Ishikawa (cell line): ENCODE data around the gene GREB1L.

Experiments
- CEBPB ChIP-seq: IDR thresholded peaks from 2 replicates; pipeline ENCODE4 v1.6.1; 2012
- CREB1 ChIP-seq: IDR thresholded peaks from 2 replicates; pipeline ENCODE4 v1.6.1; 2012; ENCODE audit warnings: low read depth
- EGR1 ChIP-seq: IDR thresholded peaks from 2 replicates; pipeline ENCODE4 v1.6.1; 2012
- EP300 ChIP-seq: IDR thresholded peaks from 2 replicates; pipeline ENCODE4 v1.6.1; 2012; ENCODE audit warnings: borderline replicate concordance
- FOXM1 ChIP-seq: IDR thresholded peaks from 2 replicates; pipeline ENCODE4 v1.6.1; 2012; ENCODE audit warnings: low read depth, borderline replicate concordance
- MAX ChIP-seq: IDR thresholded peaks from 2 replicates; pipeline ENCODE4 v1.6.1; 2012
- NFIC ChIP-seq: IDR thresholded peaks from 2 replicates; pipeline ENCODE4 v1.6.1; 2012
- RAD21 ChIP-seq: IDR thresholded peaks from 2 replicates; pipeline ENCODE4 v1.6.1; 2012; ENCODE audit warnings: low read depth
- REST ChIP-seq: IDR thresholded peaks from 2 replicates; pipeline ENCODE4 v1.6.1; 2012; ENCODE audit warnings: low read depth, mild to moderate bottlenecking
- TAF1 ChIP-seq: IDR thresholded peaks from 2 replicates; pipeline ENCODE4 v1.6.1; 2012; ENCODE audit warnings: low read depth, mild to moderate bottlenecking
- TCF12 ChIP-seq: IDR thresholded peaks from 2 replicates; pipeline ENCODE4 v1.6.1; 2012; ENCODE audit warnings: low read depth
- TEAD4 ChIP-seq: IDR thresholded peaks from 2 replicates; pipeline ENCODE4 v1.6.1; 2012
- USF1 ChIP-seq: IDR thresholded peaks from 2 replicates; pipeline ENCODE4 v1.6.1; 2012
- YY1 ChIP-seq: IDR thresholded peaks from 2 replicates; pipeline ENCODE4 v1.6.1; 2012; ENCODE audit warnings: low read depth
- ZBTB7A ChIP-seq: IDR thresholded peaks from 2 replicates; pipeline ENCODE4 v1.6.1; 2012; ENCODE audit warnings: low read depth

GREB1L gene

GRCh38 chr18:21361307-21361880 lies 119.4 kb downstream of the GREB1L start:
- no peak for TF ChIP-seq REST
- TF ChIP-seq CEBPB, result no peak
- TF ChIP-seq USF1, result no peak

- no peak for TF ChIP-seq MAX
- TF ChIP-seq EP300, result no peak
- no peak for TF ChIP-seq TEAD4
Observed at GRCh38 chr18:21362831-21363230, 120.8 kb downstream of the GREB1L start.

GRCh38 chr18:21363348-21363747 lies 121.3 kb downstream of the GREB1L start:
- no peak for TF ChIP-seq RAD21

GRCh38 chr18:21364471-21364870 lies 122.4 kb downstream of the GREB1L start:
- TF ChIP-seq RAD21 (no peak), CEBPB (no peak), EGR1 (no peak), FOXM1 (no peak), ZBTB7A (no peak), USF1 (no peak), YY1 (no peak), TAF1 (no peak), EP300 (no peak), TCF12 (no peak), TEAD4 (no peak), CREB1 (no peak), REST (no peak), MAX (no peak), NFIC (no peak)

DNA sequence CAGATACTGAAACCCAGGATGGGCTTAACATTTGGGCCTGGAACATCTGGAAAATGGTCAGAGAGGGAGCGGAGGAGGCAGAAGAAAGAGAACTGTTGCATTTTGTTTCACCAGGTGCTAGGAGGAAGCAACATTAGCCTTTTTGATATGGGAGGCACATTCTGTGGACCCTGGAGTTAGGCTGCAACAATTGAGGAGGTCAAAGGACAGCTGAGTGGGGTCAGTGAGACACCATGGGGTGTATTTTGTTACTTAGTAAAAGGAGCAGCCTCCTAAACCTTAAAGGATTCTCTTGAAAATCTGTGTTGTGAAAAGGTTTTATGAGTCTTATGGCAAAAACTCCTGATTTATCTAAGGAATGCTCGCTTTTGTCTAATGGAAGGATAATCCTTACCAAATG lies 124.9 kb downstream of the GREB1L start:
- TF ChIP-seq CEBPB (no peak), EGR1 (no peak), RAD21 (no peak), EP300 (no peak), TAF1 (no peak), TEAD4 (no peak), TCF12 (no peak), CREB1 (no peak), FOXM1 (no peak)

GRCh38 chr18:21369146-21369545 lies 127.1 kb downstream of the GREB1L start:
- no peak for TF ChIP-seq TEAD4
- no peak for TF ChIP-seq TCF12
- no peak for TF ChIP-seq NFIC

GRCh38 chr18:21383031-21383430 lies 141.0 kb downstream of the GREB1L start:
- TF ChIP-seq FOXM1 (no peak), MAX (no peak)
